NCI-H2227 (cell line): ENCODE measurements around the gene GPN3.
A peak's percentile ranks its signal among the peaks of the same experiment; 100 is the strongest.
"Not testable (repeated sequence)": the region's sequence is repeated elsewhere in the genome, so short reads cannot be mapped to it uniquely, and the experiment has no call there.

ENCODE experiments used
- DNase-seq: peaks from one replicate; lab custom pipeline; 2025; ENCODE audit not compliant: unreplicated experiment; lab: John Stamatoyannopoulos, UW

GPN3 gene

GRCh38 chr12:110449799-110450497, 18.1 kb downstream of the GPN3 start, which contains the start of gene ARPC3:
ARPC3 (minus strand) TSS chr12:110450337; CDS start chr12:110450260, 77 bp downstream.
- peak; percentile 98 for DNase-seq

- no peak for DNase-seq
Measured at GRCh38 chr12:110444455-110444854, 23.6 kb downstream of the GPN3 start.

GRCh38 chr12:110436231-110436630, 31.8 kb downstream of the GPN3 start:
- DNase-seq = no peak

GRCh38 chr12:110431957-110432587, 36.0 kb downstream of the GPN3 start:
- DNase-seq = no peak

GRCh38 chr12:110429676-110430075, 38.4 kb downstream of the GPN3 start:
- DNase-seq = not testable (repeated sequence)

- DNase-seq = no peak
Measured at GRCh38 chr12:110426406-110426805, 41.7 kb downstream of the GPN3 start.

GRCh38 chr12:110424237-110424636, 43.8 kb downstream of the GPN3 start:
- DNase-seq = no peak

- DNase-seq = no peak
Measured at GRCh38 chr12:110421701-110422100, 46.4 kb downstream of the GPN3 start.

- no peak for DNase-seq
Measured at GRCh38 chr12:110421159-110421661, 46.8 kb downstream of the GPN3 start.

- not testable (repeated sequence) for DNase-seq
Measured at GRCh38 chr12:110420644-110421043, 47.4 kb downstream of the GPN3 start.

- not testable (repeated sequence) for DNase-seq
Measured at GRCh38 chr12:110417113-110417512, 50.9 kb downstream of the GPN3 start.

- not testable (repeated sequence) for DNase-seq
Measured at GRCh38 chr12:110410086-110410485, 58.0 kb downstream of the GPN3 start.

GRCh38 chr12:110405126-110405662, 62.9 kb downstream of the GPN3 start:
- not testable (repeated sequence) for DNase-seq

- peak; percentile 90 for DNase-seq
Measured at GRCh38 chr12:110403976-110404682, 63.9 kb downstream of the GPN3 start.

GRCh38 chr12:110403146-110403975, 64.7 kb downstream of the GPN3 start, which contains the start of gene ANAPC7:
ANAPC7 (minus strand) TSS chr12:110403708; CDS start chr12:110403627, 81 bp downstream.
- peak; percentile 96 for DNase-seq
